ENCODE results near the gene IL1RAP.

IL1RAP gene

DNA sequence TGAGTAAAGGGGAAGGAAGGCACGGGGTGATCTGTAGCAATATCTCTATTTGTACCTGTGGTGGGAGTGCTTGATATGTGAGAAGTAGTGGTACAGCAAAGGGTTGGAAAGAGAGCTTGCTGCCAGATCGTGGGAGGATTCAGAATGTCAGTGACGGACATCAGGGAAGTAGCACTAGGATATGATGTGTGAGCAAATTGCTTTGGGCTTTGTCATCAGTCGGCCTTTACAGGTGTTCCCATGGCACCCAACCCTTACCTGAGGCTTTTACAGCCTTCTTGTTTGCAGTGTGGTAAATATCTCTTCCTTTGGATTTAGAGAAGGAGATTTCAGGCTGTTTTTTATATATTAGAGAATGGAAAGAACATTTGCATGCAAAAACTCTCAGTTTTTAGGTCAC, 29.8 kb downstream of the IL1RAP start:
- TF ChIP-seq, protein P1, sequence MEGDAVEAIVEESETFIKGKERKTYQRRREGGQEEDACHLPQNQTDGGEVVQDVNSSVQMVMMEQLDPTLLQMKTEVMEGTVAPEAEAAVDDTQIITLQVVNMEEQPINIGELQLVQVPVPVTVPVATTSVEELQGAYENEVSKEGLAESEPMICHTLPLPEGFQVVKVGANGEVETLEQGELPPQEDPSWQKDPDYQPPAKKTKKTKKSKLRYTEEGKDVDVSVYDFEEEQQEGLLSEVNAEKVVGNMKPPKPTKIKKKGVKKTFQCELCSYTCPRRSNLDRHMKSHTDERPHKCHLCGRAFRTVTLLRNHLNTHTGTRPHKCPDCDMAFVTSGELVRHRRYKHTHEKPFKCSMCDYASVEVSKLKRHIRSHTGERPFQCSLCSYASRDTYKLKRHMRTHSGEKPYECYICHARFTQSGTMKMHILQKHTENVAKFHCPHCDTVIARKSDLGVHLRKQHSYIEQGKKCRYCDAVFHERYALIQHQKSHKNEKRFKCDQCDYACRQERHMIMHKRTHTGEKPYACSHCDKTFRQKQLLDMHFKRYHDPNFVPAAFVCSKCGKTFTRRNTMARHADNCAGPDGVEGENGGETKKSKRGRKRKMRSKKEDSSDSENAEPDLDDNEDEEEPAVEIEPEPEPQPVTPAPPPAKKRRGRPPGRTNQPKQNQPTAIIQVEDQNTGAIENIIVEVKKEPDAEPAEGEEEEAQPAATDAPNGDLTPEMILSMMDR (IDR thresholded peaks at IDR 0.05; ENCODE audit: low read depth, low read length, missing control alignments), result no peak
- in situ Hi-C loops (cut with HindIII; ENCODE audit: low sequenced_read_pairs), result no loop called here
- no peak for DNase-seq (ENCODE audit: low read depth)
- H3K4me3 ChIP-seq (ENCODE audit: low read depth, low read length), result no peak overlapping the region

DNA sequence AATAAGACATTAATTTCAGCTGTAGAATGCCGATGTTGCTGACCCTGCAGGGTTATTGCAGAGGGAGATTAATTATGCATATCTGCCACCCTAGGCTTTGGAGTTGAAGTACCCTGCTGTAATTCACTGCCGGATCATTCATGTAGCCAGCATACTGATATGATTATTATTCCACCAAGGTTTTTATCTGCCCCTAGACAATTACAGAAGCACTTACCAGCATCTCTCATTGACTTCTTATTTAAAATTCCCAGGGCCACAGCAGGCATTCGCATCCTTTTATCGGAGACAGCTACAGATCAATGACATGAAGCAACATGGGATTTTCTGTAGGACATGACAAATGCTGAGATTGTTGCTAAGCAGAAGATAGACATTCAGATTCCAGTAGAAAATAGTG, 31.3 kb downstream of the IL1RAP start:
- no peak for DNase-seq (ENCODE audit: low read depth)
- no peak overlapping the region for H3K4me3 ChIP-seq (ENCODE audit: low read depth, low read length)
- in situ Hi-C loops (cut with HindIII; ENCODE audit: low sequenced_read_pairs), result no loop called here
- TF ChIP-seq, protein P1 (IDR thresholded peaks at IDR 0.05; ENCODE audit: low read depth, low read length, missing control alignments), result no peak

DNA sequence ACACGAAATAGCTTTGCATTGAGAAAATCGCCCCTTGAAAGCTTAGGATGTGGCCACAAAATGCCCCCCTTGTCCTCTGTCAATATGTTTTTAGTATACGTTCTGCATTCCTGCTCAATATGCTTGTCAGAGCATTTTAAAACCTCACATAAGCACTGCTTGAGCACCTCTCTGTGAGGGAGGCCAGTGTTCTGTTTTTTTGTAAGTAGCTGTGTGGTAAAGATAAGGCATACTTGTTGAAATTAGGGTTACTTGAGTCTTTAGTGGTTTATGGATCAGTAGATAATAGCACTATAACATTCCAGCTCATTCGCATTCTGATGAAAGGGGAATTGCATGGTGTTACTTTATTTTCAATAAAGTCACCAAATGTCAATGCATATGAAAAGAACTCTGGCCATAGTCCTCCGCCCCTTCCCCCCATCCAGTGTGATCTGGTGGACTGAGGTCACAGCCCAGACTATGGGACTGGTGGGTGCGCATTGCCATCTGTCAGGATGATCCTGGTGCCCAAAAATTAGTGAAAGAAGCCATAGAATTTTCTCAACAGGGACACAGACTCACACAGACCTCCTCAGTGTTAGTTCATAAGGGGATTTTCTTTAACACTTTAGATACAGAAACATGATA, 33.1 kb downstream of the IL1RAP start:
- in situ Hi-C loops (cut with HindIII; ENCODE audit: low sequenced_read_pairs), result no loop called here
- H3K4me3 ChIP-seq (ENCODE audit: low read depth, low read length), result no peak overlapping the region
- no peak for DNase-seq (ENCODE audit: low read depth)
- TF ChIP-seq, protein P1 (IDR thresholded peaks at IDR 0.05; ENCODE audit: low read depth, low read length, missing control alignments), result no peak

DNA sequence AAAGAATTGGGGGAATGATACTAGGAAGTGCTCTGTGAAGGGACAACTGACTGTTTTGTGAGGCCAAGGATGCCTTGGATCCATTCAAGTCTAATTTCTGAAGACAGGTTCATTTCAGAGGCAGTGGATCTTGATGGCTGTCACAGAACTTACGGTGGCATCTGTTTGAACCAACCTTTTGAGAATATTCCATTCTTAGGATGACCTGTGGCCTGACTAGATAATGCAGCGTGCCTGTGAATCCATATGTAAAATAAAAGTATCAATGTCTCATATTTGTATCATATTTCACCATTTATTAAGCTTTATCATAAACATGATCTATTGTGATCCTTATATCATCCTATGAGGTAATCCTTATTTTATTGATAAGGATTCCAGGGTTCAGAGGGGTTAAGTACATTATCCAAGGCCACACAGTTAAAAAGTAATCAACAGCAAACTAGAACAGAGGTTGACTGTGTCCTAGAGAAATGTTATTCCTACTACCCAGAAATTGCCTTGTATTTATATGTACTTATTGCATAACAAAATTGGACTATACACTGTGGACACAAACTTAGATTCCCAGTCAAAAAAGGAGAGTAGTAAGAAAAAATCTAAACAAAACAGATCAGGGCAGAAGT, 34.3 kb downstream of the IL1RAP start:
- in situ Hi-C loops (cut with HindIII; ENCODE audit: low sequenced_read_pairs), result no loop called here
- no peak for DNase-seq (ENCODE audit: low read depth)
- TF ChIP-seq, protein P1 (IDR thresholded peaks at IDR 0.05; ENCODE audit: low read depth, low read length, missing control alignments), result no peak
- no peak overlapping the region for H3K4me3 ChIP-seq (ENCODE audit: low read depth, low read length)

DNA sequence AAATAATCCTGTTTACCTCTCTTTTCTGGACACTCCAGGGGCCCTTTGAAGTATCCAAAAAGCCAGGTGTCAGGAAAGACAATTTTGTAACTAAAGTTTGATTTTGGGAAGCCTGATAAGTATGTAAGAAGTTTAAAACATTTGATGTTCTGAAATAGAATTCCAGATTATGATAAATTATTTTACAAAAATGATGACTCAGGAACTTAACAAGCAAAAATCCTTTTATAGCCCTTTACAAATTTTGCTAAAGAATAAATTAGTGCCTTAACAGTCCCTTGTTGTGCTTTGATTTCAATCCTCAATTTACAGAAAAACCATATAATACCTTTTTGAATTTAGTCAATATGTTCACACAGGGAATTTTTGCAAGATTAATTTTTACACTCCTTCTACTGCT, 38.1 kb downstream of the IL1RAP start:
- in situ Hi-C loops (cut with HindIII; ENCODE audit: low sequenced_read_pairs), result no loop called here
- no peak overlapping the region for H3K4me3 ChIP-seq (ENCODE audit: low read depth, low read length)
- DNase-seq (ENCODE audit: low read depth), result no peak
- TF ChIP-seq, protein P1 (IDR thresholded peaks at IDR 0.05; ENCODE audit: low read depth, low read length, missing control alignments), result no peak

DNA sequence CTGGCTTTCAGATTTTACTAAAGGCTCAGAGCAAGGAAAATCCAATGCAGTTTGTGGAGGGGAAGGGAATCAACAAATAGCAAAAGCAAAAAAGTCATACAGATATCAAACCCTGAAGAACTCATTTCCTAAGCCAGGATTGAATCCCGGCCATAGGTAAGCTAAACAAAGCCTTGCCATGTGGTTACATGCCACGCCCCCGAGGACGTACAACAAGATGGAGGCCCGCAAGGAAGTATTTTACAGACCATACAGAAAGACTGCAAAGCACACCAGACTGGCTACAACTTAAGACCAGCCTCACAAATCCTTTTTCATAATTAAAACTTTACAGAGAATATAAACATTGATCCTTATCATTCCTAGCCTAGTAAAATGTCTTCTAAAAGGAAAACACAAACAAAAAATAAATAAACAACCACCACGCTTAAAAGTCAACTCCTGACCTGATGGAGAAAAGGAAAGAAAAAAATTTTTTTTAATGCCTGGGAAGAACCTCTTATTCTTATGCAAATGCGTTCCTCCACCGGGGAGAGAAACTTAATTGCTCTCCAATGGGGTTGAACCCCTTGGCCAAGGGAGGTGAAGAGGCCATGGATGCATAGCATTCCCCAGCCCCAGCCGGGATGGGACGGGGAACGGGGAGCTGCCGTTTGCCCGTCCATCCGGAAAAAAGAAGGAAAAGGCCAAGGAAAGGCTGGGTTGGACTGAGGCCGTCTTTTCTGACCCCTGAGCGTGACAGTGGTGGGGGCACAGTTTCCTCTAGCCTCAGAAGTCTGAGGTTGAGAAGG, 39.3 kb downstream of the IL1RAP start:
- in situ Hi-C loops (cut with HindIII; ENCODE audit: low sequenced_read_pairs), result no loop called here
- TF ChIP-seq, protein P1 (IDR thresholded peaks at IDR 0.05; ENCODE audit: low read depth, low read length, missing control alignments), result no peak
- no peak overlapping the region for H3K4me3 ChIP-seq (ENCODE audit: low read depth, low read length)
- no peak for DNase-seq (ENCODE audit: low read depth)

Measured in astrocyte of the cerebellum (primary cell).